ENCODE data around the gene RUBCNL.

The RUBCNL gene

GRCh38 chr13:46317120-46317519, 69.9 kb downstream of the RUBCNL start:
- Histone ChIP-seq H3K4me2 (ENCODE audit: low read length) (no peak overlapping the region), H3F3A (ENCODE audit: control insufficient read depth, insufficient read depth) (no peaks in the 10 kb centered on the region), H3K9me3 (ENCODE audit: control insufficient read depth, insufficient read depth, low read length) (no peaks in the 10 kb centered on the region), H3K36me3 (ENCODE audit: control insufficient read depth, low read length) (no peaks in the 10 kb centered on the region), H3K4me3 (ENCODE audit: low read length) (no peak overlapping the region), H3K27ac (ENCODE audit: low read depth, low read length) (no peak overlapping the region), H3K4me1 (ENCODE audit: control insufficient read depth, low read length) (peaks cover 21% of the 10 kb centered on the region), H4K20me1 (ENCODE audit: control insufficient read depth, insufficient read depth, low read depth, low read length) (no peaks in the 10 kb centered on the region), H3K9me2 (replicated peaks; ENCODE audit: control insufficient read depth, low read length) (no peaks in the 10 kb centered on the region), H3K79me2 (ENCODE audit: control insufficient read depth, low read length) (no peaks in the 10 kb centered on the region), H3K27me3 (ENCODE audit: control insufficient read depth, low read length) (no peaks in the 10 kb centered on the region)
- TF ChIP-seq CTCF (IDR thresholded peaks at IDR 0.05; ENCODE audit: low read depth, low read length, poor library complexity, severe bottlenecking) (no peak), EZH2phosphoT487 (IDR thresholded peaks at IDR 0.05; ENCODE audit: borderline replicate concordance, low read length) (no peak)

- Histone ChIP-seq H3K4me2 (ENCODE audit: low read length) (no peak overlapping the region), H3K4me3 (ENCODE audit: low read length) (no peak overlapping the region), H3K36me3 (ENCODE audit: control insufficient read depth, low read length) (no peaks in the 10 kb centered on the region), H3K4me1 (ENCODE audit: control insufficient read depth, low read length) (peaks cover 6% of the 10 kb centered on the region), H3K27me3 (ENCODE audit: control insufficient read depth, low read length) (no peaks in the 10 kb centered on the region), H3K27ac (ENCODE audit: low read depth, low read length) (no peak overlapping the region), H3K9me3 (ENCODE audit: control insufficient read depth, insufficient read depth, low read length) (no peaks in the 10 kb centered on the region), H4K20me1 (ENCODE audit: control insufficient read depth, insufficient read depth, low read depth, low read length) (no peaks in the 10 kb centered on the region), H3F3A (ENCODE audit: control insufficient read depth, insufficient read depth) (no peaks in the 10 kb centered on the region), H3K9me2 (replicated peaks; ENCODE audit: control insufficient read depth, low read length) (no peaks in the 10 kb centered on the region), H3K79me2 (ENCODE audit: control insufficient read depth, low read length) (no peaks in the 10 kb centered on the region)
- TF ChIP-seq EZH2phosphoT487 (IDR thresholded peaks at IDR 0.05; ENCODE audit: borderline replicate concordance, low read length) (no peak), CTCF (IDR thresholded peaks at IDR 0.05; ENCODE audit: low read depth, low read length, poor library complexity, severe bottlenecking) (no peak)
Measured at GRCh38 chr13:46315491-46316075, 71.5 kb downstream of the RUBCNL start.

GRCh38 chr13:46315036-46315435, 72.0 kb downstream of the RUBCNL start:
- Histone ChIP-seq H3K36me3 (ENCODE audit: control insufficient read depth, low read length) (no peaks in the 10 kb centered on the region), H3K27me3 (ENCODE audit: control insufficient read depth, low read length) (no peaks in the 10 kb centered on the region), H3K4me1 (ENCODE audit: control insufficient read depth, low read length) (0 out of 2 replicates have a peak, but pooled peaks cover 3% of the 10 kb centered on the region), H4K20me1 (ENCODE audit: control insufficient read depth, insufficient read depth, low read depth, low read length) (no peaks in the 10 kb centered on the region), H3K79me2 (ENCODE audit: control insufficient read depth, low read length) (no peaks in the 10 kb centered on the region), H3K9me2 (replicated peaks; ENCODE audit: control insufficient read depth, low read length) (no peaks in the 10 kb centered on the region), H3K4me2 (ENCODE audit: low read length) (no peak overlapping the region), H3K9me3 (ENCODE audit: control insufficient read depth, insufficient read depth, low read length) (no peaks in the 10 kb centered on the region), H3K4me3 (ENCODE audit: low read length) (no peak overlapping the region), H3K27ac (ENCODE audit: low read depth, low read length) (no peak overlapping the region), H3F3A (ENCODE audit: control insufficient read depth, insufficient read depth) (no peaks in the 10 kb centered on the region)
- no peak for TF ChIP-seq EZH2phosphoT487 (IDR thresholded peaks at IDR 0.05; ENCODE audit: borderline replicate concordance, low read length)
- no peak for TF ChIP-seq CTCF (IDR thresholded peaks at IDR 0.05; ENCODE audit: low read depth, low read length, poor library complexity, severe bottlenecking)
